Measurements from ENCODE around the gene UBR7. TPM values are rescaled to one million over a fixed set of nuclear protein-coding genes. Genes with fewer than 3 reads are reported as not detected.

The UBR7 gene
- total and polyA plus RNA-seq, 2 experiments from 2014 or later, result 12.4 to 45.3 TPM

DNA sequence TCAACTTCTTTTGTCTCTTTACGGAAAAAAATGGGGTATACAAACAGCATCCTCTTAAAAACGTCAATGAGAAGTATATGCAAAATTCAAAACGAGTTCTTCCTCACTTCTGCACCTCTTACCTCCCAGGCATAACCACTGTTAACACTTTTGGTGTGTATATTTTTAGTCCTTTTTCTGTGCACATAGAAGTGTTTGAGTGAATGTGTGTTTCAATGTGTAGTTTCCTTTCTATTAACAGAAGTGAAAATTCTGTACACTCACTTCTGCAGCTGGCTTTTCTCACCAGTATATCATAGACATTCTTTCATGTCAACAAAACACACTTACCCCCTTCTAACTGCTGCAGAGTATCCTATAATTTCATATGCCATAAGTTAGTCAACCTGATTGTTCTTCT lies 5.4 kb downstream of the UBR7 start (continued):
- TF ChIP-seq, protein P1, sequence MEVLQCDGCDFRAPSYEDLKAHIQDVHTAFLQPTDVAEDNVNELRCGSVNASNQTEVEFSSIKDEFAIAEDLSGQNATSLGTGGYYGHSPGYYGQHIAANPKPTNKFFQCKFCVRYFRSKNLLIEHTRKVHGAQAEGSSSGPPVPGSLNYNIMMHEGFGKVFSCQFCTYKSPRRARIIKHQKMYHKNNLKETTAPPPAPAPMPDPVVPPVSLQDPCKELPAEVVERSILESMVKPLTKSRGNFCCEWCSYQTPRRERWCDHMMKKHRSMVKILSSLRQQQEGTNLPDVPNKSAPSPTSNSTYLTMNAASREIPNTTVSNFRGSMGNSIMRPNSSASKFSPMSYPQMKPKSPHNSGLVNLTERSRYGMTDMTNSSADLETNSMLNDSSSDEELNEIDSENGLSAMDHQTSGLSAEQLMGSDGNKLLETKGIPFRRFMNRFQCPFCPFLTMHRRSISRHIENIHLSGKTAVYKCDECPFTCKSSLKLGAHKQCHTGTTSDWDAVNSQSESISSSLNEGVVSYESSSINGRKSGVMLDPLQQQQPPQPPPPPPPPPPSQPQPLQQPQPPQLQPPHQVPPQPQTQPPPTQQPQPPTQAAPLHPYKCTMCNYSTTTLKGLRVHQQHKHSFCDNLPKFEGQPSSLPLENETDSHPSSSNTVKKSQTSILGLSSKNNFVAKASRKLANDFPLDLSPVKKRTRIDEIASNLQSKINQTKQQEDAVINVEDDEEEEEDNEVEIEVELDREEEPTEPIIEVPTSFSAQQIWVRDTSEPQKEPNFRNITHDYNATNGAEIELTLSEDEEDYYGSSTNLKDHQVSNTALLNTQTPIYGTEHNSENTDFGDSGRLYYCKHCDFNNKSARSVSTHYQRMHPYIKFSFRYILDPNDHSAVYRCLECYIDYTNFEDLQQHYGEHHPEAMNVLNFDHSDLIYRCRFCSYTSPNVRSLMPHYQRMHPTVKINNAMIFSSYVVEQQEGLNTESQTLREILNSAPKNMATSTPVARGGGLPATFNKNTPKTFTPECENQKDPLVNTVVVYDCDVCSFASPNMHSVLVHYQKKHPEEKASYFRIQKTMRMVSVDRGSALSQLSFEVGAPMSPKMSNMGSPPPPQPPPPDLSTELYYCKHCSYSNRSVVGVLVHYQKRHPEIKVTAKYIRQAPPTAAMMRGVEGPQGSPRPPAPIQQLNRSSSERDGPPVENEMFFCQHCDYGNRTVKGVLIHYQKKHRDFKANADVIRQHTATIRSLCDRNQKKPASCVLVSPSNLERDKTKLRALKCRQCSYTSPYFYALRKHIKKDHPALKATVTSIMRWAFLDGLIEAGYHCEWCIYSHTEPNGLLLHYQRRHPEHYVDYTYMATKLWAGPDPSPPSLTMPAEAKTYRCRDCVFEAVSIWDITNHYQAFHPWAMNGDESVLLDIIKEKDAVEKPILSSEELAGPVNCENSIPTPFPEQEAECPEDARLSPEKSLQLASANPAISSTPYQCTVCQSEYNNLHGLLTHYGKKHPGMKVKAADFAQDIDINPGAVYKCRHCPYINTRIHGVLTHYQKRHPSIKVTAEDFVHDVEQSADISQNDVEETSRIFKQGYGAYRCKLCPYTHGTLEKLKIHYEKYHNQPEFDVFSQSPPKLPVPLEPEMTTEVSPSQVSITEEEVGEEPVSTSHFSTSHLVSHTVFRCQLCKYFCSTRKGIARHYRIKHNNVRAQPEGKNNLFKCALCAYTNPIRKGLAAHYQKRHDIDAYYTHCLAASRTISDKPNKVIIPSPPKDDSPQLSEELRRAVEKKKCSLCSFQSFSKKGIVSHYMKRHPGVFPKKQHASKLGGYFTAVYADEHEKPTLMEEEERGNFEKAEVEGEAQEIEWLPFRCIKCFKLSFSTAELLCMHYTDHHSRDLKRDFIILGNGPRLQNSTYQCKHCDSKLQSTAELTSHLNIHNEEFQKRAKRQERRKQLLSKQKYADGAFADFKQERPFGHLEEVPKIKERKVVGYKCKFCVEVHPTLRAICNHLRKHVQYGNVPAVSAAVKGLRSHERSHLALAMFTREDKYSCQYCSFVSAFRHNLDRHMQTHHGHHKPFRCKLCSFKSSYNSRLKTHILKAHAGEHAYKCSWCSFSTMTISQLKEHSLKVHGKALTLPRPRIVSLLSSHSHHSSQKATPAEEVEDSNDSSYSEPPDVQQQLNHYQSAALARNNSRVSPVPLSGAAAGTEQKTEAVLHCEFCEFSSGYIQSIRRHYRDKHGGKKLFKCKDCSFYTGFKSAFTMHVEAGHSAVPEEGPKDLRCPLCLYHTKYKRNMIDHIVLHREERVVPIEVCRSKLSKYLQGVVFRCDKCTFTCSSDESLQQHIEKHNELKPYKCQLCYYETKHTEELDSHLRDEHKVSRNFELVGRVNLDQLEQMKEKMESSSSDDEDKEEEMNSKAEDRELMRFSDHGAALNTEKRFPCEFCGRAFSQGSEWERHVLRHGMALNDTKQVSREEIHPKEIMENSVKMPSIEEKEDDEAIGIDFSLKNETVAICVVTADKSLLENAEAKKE (CRISPR knock-in tag; IDR thresholded peaks at IDR 0.05), result no peak
- TF ChIP-seq, protein P2, sequence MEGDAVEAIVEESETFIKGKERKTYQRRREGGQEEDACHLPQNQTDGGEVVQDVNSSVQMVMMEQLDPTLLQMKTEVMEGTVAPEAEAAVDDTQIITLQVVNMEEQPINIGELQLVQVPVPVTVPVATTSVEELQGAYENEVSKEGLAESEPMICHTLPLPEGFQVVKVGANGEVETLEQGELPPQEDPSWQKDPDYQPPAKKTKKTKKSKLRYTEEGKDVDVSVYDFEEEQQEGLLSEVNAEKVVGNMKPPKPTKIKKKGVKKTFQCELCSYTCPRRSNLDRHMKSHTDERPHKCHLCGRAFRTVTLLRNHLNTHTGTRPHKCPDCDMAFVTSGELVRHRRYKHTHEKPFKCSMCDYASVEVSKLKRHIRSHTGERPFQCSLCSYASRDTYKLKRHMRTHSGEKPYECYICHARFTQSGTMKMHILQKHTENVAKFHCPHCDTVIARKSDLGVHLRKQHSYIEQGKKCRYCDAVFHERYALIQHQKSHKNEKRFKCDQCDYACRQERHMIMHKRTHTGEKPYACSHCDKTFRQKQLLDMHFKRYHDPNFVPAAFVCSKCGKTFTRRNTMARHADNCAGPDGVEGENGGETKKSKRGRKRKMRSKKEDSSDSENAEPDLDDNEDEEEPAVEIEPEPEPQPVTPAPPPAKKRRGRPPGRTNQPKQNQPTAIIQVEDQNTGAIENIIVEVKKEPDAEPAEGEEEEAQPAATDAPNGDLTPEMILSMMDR (conservative IDR thresholded peaks at IDR 0.05; ENCODE audit: low read depth in 2 of 2), result no peak
- TF ChIP-seq NANOG (IDR thresholded peaks at IDR 0.05; ENCODE audit: borderline replicate concordance) (no peak), POLR2AphosphoS5 (IDR thresholded peaks at IDR 0.05; ENCODE audit: low read depth) (no peak), CREB1 (CRISPR knock-in tag; IDR thresholded peaks at IDR 0.05; ENCODE audit: low read depth) (no peak)

DNA sequence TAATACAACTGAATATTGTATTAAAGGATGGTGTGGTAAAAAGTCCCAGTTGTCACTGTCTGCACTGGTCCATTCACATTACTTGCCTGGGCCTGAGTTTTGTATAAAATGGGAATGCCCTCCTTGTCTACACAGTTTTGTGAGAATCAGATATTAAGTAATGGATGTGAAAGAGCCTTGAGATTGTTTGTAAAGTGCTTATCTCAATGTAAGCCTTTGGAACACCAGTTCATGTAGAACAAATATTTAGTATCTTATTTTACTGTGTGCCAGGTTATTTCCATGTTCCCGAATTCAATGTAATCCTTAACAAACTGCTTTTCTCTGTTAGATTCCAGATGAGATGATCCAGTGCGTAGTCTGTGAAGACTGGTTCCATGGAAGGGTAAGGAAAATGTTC lies 7.5 kb downstream of the UBR7 start:
- no peaks in the 10 kb centered on the region for H3K27me3 Mint-ChIP-seq (ENCODE audit: insufficient read depth, low read depth, poor library complexity)
- H3K4me3 ChIP-seq, result no peak overlapping the region
- H3K27ac ChIP-seq (ENCODE audit: low read depth), result no peak overlapping the region
- no peaks in the 10 kb centered on the region for H3K27me3 ChIP-seq (ENCODE audit: insufficient read depth)
- DNase-seq (ENCODE audit: low spot score) (no peak), ATAC-seq (no peak)
- H3K9me2 ChIP-seq (ENCODE audit: insufficient read depth), result no peaks in the 10 kb centered on the region
- H3K4me3 Mint-ChIP-seq, result no peak overlapping the region
- no peaks in the 10 kb centered on the region for H3K4me1 ChIP-seq (ENCODE audit: insufficient read depth)
- no peaks in the 10 kb centered on the region for H3K4me1 Mint-ChIP-seq
- H3F3A ChIP-seq (replicated peaks; ENCODE audit: low read depth), result 0 out of 2 replicates have a peak, but pooled peaks cover 4% of the 10 kb centered on the region
- no peak overlapping the region for H3K4me2 ChIP-seq
- 0 out of 2 replicates have a peak, but pooled peaks cover 2% of the 10 kb centered on the region for H3K79me2 ChIP-seq (replicated peaks; ENCODE audit: insufficient read depth)
- peaks cover 42% of the 10 kb centered on the region for H3K36me3 Mint-ChIP-seq (ENCODE audit: low read depth)
- no peak overlapping the region for H2AFZ ChIP-seq
- no peak overlapping the region for H3K27ac Mint-ChIP-seq
- H3K36me3 ChIP-seq (ENCODE audit: insufficient read depth), result peaks cover 8% of the 10 kb centered on the region; the same call in 1 of the 2 replicates
- H3K9me3 Mint-ChIP-seq, result no peaks in the 10 kb centered on the region; the same call in 2 of the 3 replicates
- no peaks in the 10 kb centered on the region for H4K20me1 ChIP-seq (replicated peaks; ENCODE audit: insufficient read depth)
- TF ChIP-seq, protein P3, sequence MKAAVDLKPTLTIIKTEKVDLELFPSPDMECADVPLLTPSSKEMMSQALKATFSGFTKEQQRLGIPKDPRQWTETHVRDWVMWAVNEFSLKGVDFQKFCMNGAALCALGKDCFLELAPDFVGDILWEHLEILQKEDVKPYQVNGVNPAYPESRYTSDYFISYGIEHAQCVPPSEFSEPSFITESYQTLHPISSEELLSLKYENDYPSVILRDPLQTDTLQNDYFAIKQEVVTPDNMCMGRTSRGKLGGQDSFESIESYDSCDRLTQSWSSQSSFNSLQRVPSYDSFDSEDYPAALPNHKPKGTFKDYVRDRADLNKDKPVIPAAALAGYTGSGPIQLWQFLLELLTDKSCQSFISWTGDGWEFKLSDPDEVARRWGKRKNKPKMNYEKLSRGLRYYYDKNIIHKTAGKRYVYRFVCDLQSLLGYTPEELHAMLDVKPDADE (IDR thresholded peaks at IDR 0.05), result no peak
- TF ChIP-seq ZNF114 (CRISPR knock-in tag; IDR thresholded peaks at IDR 0.05) (no peak), ZNF331 (CRISPR knock-in tag; IDR thresholded peaks at IDR 0.05; ENCODE audit: low read depth) (no peak), EZH2phosphoT487 (IDR thresholded peaks at IDR 0.05; ENCODE audit: unreplicated experiment) (no peak), JUNB (IDR thresholded peaks at IDR 0.05; ENCODE audit: unreplicated experiment) (no peak), POLR2AphosphoS5 (IDR thresholded peaks at IDR 0.05; ENCODE audit: low read depth) (no peak)
- TF ChIP-seq, protein P4, sequence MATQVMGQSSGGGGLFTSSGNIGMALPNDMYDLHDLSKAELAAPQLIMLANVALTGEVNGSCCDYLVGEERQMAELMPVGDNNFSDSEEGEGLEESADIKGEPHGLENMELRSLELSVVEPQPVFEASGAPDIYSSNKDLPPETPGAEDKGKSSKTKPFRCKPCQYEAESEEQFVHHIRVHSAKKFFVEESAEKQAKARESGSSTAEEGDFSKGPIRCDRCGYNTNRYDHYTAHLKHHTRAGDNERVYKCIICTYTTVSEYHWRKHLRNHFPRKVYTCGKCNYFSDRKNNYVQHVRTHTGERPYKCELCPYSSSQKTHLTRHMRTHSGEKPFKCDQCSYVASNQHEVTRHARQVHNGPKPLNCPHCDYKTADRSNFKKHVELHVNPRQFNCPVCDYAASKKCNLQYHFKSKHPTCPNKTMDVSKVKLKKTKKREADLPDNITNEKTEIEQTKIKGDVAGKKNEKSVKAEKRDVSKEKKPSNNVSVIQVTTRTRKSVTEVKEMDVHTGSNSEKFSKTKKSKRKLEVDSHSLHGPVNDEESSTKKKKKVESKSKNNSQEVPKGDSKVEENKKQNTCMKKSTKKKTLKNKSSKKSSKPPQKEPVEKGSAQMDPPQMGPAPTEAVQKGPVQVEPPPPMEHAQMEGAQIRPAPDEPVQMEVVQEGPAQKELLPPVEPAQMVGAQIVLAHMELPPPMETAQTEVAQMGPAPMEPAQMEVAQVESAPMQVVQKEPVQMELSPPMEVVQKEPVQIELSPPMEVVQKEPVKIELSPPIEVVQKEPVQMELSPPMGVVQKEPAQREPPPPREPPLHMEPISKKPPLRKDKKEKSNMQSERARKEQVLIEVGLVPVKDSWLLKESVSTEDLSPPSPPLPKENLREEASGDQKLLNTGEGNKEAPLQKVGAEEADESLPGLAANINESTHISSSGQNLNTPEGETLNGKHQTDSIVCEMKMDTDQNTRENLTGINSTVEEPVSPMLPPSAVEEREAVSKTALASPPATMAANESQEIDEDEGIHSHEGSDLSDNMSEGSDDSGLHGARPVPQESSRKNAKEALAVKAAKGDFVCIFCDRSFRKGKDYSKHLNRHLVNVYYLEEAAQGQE (IDR thresholded peaks at IDR 0.05; ENCODE audit: unreplicated experiment), result no peak

All from GM23338 (cell line).